ENCODE results near the gene ENPP6.

ENPP6 gene

DNA sequence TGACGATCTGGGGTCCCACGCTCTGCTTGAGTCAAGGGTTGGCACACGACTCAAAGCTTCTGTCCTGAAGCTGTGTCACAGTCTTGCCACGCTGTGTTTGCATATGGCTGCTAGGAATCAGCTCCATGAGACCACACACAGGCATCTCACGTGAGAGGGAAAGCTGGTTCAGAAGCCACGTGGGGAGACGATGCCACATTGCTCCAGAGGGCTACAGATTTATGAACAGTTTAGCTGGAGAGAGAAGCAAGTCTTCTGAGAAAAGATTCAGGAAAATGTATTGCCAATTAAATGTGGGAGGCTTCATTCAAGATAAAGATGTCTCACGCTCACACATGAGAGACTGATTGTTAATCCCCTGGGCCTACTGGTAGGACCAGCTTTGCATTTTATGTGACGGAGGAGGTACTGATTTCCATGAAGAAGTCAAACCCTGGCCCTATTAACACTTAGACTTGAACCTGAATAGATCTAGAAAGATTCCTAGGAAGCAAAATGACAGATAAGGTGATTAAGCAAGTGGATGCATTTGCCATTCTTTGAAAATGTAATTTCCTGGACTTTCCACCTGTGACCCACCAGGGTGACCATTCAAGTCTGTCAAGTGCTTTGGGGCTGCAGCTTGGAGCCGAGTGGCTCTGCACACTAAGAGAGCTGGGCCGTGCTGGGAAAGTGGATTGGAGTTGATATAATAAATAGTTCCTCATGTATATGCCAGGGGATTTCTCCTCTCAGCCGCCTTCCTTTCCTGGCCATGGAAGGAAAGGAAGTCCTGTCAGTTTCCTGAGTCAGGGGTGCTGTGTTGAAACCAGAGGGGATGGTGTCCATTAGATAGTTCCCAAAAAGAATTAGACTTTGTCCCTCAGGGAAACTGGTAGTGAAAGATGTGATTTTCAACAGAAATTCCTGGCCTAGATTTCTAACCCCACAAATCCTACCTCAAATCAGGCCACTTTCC is 29.0 kb downstream of the ENPP6 start:
- peak; percentile 34 to 50 for DNase-seq

DNA sequence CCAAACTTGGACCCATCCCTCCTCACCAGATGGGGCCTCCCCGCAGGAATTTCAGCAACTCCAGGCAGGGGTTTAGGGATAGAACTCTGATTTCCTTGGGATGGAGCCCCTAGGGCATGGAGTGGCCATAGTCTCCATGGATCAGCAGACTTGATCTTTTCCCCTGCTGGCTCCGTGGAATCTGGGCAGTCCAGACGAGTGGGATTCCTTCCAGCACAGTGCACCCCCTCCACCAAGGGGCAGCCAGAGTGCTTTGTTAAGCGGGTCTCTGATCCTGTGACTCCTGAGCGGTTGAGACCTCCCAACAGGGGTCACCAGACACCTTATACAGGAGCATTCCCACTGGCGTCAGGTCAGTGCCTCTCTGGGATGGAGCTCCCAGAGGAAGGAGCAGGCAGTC is 40.4 kb downstream of the ENPP6 start:
- DNase-seq: no peak

DNA sequence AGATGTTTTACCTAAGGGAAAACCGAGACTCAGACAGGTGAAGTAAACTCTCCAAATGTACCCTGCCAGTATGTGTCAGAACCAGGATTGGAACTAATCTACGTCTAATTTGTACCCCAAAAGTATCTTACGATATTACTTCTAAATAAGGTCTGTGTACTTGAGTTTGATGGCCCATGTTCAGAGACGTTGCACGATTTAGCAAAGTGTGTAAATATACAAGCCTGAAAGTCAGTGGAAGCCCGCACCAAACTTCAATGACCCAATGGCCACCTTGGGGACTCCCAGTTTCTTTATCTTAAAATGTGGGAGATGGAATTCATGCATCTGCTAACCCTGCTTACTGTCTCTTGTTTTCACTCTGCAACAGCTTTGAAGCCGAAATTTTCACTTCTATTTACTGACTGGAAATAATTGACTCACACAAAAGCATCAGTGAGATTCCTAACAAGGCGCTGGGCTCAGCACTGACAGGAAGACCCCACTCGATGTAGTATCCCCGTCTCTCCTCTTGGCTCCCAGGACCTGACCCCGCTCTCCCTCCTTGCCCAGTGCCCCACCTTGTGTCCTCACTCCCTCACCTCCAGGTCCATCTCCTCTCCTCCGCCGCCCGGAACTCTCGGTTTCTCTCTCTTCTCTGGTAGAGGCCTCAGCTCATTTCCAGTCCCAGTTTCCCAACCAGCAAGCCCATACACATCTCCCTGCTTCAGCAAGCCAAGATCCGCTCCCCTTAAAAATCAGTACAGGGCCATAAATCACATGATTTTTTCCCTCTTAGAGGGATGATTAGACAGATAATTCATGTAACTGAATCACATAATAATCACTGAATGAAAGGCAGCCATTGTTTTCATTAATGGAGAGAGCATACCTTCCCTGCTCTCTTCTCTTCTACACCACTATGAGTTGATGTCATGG is 42.8 kb downstream of the ENPP6 start:
- no peak for DNase-seq

DNA sequence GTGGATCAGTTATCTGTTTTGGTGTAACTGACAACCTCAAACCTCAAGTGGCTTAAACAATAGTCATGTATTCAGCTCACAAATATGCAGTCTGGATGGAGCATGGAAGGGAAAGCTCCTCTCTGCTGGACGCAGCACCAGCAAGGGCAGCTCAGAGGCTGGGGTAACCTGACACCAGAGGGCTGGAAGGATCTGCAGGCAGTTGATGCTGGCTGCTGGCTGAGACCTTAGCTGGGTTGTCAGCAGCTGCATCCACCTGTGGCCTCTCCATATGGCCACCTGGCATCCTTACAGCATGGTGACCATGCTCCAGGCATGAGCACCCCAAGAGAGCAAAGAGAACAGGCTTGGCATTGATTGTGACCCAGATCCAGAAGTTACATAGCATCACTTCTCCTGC is 46.7 kb downstream of the ENPP6 start:
- DNase-seq: peak in 1 of 2 experiments; percentile 57

DNA sequence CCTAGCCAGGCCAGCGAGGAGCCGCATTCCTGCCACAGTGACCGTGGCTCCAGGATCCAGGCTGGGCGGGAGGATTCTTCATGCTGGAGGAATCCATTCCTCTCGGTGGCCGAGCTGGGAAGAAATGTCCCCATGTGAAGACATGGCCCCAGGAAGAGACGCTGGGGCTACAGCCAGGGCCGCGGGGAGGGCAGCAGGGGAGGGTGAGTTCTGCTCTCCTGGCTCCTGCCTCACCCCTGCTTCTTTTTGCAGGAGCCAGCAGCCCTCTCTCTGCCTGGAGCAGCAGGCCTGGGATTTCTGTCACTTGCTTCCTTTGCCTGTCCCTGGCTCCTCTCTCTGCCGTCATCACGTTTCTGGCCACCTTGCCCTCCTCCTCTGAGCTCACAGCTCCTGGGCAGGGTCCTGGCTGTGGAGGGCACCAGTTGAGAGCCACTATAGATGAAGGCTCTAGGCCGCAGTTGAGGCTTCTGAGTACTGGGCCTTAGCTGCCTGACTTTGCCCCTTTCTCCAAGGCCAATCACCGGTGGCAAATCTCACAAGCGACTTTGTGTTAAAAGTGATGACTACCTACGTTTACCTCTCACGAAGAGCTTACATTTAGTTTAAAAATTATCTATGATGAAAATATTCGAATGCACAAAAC is 48.3 kb downstream of the ENPP6 start:
- DNase-seq: no peak

DNA sequence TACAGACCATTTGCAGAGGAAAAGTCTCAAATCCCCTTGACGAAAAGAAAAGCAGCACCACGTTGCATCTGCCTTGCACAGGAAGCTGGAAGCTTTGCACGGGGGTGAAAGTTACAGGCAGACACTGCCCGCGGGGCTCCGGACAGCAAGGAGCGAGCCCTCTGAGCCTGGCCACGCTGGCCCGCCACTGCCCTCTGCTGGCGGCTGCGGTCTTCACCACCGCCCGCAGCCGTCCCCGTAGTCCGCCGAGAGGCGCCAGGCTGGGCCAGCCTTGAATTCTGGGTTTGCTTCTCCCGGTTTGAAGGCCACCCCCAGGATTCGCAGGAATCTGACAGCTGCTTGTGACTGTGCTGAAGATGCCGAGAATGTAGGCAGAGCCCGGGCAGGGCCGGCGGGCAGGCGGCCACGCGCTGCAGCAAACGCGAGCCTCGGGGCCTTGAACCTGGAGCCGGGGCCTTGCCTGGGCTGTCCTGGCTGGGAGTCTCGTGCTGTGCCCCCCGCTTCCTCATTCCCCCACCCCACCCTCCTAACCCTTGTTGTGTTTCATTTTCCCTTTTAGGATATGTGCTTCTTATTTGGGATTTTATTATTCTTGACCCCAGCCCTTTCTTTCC is 49.2 kb downstream of the ENPP6 start:
- peak in 1 of 2 experiments; percentile 65 for DNase-seq

DNA sequence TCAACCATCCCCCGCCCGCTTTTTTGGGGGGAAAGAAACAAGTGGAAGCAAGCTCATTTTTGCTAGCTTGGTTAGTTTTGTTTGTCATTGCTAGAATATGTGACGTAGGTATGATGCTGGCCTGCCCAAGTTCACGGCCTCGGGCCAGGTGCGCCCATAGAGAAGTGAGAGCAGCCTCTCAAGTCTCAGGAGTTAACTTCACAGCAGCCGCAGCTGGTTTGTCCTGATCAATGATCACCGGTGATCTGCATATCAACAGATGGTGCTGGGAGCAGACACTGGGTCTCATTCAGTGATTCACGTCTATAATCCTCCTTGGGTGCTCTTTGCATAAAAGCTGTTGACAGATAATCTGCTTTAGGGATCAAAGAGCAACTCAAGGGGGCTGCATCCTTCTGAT is 50.1 kb downstream of the ENPP6 start:
- DNase-seq: no peak

DNA sequence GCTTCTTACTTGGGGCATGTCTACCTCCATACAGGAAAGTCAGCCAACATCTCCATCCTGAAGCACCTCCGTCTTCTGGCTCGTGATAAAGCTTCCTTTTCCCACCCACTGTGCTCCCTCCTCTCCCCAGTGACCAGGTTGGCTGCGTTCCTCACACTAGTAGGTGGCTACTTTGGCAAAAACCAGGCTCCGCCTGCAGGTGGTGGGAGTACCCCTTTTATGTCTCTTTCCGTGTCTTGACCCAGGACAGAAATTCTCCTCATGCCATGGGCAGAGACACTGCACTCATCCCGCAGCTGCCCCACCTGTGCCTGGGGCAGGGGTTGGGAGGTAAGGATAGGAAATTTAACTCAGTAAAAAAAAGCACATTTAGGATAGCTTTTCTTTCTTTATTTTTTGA is 50.9 kb downstream of the ENPP6 start:
- no peak for DNase-seq

DNA sequence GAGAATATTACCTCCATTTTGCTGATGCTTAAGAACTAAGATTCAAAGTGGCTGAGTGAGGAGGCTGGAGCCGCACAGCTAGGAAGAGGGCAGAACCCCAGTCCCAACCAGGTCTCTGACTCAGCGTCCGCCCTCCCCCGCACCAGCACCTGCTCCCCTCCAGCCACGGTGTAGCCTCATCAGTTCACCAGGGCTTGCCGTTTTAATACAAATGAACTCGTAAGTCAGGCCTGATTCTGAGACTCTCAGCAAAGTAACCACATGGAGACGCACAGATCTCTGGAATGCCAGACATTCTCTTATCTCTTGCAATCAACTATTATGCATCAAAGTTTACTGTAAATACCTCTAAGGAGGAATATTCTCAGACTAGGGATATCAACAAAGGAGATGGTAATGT is 52.4 kb downstream of the ENPP6 start:
- DNase-seq: peak in 1 of 2 experiments; percentile 32

DNA sequence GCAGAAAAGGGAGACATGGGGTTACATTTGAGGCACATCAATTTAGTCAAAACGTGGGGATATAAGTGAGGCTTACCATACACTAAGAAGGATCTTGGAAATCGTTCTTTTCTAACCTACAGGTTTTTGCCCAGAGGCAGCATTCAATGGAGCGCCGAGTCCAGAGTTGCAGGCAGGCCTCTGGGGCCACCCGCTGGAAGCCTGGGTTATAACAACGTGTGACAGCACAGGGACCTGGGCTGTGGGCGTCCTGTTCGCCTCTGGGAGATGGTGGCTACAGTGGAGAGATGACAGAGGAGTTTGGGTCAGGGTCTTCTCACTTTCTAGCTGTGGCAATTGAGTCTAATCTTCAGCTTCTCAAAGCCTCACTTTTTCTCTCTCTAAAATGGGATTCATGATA is 53.9 kb downstream of the ENPP6 start:
- DNase-seq: peak in 1 of 2 experiments; percentile 68

DNA sequence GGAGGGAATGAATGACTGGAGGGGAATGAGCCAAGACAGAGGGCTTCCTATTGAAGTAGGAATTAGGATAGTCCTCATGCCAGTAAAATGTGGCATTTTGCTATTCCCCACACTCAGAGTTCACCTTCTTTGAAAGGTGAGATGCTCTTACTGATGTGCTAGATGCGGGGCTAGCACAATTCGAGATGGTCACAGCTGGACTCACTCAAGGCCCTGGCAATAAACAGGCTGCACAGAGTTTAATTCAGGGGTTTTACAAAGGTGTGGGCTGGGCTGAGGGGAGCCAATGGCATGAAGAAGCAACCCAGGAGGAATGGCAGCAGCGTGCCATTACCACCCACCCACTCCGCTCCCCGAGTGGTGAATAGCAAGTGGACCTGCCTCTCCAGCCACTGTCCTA is 55.1 kb downstream of the ENPP6 start:
- DNase-seq: no peak

DNA sequence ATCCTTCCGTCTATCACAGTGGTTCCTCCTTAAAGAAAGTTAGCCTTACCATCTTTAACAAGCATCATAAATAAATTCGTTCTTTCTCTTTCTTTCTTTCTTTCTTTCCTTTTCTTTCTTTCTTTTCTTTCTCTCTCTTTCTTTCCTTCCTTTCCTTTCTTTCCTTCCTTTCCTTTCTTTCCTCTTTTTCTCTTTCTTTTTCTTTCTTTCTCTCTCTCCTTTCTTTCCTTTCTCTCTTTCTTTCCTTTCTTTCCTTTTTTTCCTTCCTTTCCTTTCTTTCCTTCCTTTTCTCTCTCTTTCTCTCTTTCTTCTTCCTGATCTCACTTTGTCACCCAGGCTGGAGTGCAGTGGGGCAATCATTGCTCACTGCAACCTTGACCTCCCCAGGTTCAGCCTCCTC is 60.4 kb downstream of the ENPP6 start:
- DNase-seq: no peak

DNA sequence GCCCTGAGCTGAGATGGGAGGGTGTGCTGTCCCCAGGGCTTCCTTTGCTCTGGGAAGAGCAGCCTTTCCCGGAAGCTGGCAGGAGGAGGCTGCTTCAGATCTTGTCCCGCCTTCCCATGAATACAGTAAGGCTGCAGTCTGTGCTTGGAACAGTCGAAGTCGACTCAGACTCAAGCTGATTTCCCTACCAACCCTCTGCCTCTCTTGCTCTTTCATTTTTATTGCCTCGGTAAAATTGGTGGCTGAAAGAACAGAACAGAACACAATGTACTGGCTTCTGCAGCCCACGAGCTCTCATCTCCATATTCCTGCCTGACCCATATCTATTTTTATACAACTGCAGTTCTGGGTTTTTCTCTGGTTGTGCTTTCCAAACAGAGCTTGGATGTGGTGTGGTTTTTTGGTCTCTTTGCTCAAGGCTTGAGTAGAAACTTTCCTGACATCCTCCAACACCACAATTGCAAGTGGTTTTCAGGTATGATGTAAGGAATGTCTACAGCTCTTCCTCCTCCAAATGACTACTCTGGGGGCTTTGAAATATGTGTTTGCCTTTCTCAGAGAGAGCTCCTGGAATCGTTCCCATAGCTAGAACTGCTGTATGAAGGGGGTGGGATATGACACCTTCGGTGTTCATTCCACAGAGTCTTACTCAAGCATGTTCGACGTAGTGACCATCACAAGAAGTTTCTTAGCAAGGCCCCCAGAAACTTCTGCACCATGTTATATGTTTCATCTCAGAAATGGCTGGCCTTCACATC is 61.3 kb downstream of the ENPP6 start:
- DNase-seq: no peak

DNA sequence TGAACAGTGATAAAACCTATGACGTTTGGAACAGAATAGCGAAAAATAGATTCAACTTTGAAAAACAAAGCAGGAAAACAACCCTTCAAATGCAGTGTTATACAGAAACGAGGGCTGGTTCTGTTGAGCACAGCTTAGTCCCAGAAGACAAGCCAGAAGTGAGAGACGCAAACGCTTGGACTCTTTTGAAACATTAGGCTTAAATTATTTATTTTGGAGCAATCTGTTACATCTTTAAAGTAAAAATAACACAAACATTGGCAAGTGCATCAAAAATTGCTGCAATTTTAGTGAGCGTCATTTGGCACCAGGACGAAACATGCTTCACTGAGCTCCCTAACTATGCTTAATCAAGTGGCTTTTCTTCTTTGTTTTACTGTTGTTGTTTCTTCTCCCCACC is 63.5 kb downstream of the ENPP6 start:
- DNase-seq: no peak

DNA sequence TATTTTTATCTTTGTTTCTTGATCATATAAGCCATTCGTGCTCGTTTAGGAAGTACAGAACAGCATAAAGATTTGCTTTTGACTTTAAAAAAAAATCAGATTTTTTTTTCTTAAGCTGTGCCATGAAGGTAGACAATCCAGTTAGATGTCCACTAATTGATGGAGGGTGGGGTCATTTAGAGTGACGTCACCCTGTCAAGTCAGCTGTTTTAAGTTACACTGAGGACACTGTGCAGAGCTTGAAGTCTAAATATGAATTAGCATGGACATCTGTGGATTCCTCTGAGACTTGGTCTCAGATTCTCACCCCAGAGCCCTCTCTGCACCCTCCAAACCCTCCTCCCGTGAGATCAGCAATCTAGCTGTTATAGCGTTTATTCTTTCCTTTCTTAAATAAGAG is 63.9 kb downstream of the ENPP6 start:
- DNase-seq: no peak

DNA sequence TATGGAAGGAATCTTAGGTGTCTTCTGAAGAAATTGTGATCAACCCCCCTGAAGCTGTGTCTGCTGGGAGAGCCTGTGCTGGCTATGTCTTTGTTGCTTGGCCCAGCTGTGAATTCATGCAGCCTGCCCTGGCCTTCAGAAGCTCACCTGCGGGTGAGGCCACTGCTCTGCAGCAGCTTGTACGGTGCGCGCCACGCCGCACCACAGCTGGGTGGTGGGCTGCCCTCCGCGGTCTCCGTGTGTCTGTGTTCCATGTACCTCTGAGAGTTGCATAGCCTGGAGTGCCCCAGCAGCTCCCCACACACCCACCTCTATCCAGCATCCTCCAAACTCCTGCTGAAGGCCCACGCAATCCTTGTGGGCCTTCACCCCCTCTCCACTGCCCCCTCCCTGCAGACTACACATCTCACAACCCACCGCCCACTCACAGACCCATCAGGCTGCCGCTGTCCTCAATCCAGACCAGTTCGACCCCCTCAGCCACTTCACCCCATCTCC is 65.6 kb downstream of the ENPP6 start:
- DNase-seq: no peak

DNA sequence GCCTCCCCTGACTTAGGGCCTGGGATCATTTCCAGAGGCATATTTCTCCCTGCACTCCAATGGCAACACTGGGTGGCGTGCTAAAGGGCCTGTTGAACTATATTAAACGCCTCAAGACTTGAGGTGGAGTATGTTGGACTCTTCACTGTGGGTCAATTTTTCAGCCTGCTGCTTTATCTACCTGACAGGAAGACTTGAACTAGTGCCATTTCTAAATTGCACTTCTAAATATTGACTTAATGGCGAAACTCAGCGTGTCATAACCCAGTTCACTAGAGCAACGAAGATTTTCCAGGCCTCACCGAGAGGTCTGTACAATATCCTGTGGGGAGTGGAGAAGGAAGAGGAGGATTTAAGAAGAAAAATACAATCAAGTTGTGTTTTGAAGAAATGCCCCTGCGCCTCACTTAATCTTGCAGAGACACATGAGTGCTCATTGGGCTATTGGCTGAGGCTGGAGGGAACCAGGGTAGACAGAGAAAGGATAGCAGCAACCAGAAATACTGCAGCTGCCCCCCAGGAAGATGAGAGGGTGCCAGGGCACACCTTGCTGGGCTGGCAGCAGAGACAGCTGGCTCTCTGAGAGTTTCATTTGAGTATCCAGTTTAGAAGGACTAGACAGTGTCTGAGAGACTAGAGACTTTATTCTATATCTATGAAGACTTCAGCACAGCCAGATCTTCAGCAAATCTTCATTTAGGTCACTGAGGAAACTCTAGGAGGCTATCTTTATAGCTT is 67.4 kb downstream of the ENPP6 start:
- DNase-seq: no peak

DNA sequence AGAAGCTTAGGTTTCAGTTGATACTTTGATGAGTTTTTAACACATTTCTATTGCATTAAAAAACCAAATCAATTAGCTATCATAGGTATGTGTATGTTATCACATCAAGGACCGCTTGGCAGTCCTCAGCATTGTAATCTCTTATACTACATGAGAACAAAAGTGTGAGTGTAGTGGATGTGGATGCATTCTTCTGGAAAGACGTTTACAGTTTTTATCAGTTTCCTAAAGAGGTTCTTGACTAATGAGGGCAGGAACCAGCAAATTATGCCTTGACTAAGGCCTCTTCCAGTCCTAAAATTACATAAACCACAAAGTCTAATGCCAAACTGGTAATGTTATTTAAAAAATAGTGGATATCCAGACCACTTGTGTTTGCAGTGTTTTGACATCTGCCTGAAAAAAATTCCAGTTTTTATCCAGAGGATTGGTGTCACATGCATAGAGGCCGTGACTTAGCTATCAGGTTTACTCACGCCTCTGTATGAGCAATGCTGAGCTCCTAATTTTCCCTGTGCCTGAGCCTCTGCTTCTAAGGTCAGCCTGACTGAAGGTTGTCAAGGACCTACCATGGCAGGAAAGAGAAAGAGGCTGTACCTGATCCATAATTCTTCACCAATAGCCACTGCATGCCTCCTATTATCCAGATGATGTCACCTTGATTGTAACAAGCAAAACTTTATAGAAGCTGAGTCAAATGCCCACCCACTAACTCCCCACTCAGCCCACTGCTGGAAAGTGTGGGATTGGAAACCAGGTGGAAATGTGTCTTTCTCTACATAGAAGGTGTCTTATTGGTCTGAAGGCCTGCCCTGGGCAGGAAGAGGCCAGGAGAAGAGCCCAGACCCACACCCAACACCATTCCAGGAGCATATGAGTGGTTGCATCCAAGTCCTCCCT is 68.7 kb downstream of the ENPP6 start:
- DNase-seq: no peak

DNA sequence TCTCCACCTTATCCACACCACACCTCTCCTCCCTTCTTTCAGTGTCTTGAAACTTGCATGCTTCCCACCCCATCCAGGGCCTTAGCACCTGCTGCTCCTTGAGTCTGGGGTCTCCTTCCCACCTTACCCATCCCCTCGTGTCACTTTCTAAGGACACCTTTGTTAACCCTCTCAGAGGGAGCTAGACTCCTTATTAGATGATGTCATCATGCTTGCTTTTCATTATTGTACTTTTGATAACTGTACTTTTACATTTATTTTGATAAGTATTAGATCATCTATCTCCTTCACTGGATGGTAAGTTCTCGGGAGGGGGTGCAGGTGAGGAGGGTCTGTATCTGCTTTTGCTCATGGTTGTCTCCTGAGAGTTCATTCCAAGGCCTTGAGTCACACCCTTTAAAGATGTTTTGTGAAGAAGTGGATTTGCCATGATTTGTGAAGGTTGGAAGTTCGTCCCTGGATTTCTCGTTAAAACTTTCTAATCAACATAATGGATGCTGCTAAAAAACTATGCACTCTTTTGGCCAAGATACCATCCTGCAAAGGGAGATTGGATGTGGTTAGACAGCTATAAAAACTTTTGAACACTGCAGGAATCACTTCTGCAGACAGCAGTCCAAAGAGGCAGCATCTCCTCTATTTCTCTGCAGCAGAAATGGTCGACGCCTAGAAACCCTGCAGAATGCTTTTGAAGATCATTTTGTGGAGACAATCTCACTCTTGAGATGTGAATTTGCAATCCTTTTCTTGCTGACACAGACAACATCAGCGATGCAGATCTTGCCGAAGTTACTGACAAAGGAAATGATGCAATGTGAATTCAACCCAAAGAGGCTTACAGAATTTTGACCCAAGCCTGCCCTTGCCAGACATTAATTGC is 69.6 kb downstream of the ENPP6 start:
- no peak for DNase-seq

Data from NCI-H526 (cell line).